Activated CD8-positive, alpha-beta memory T cell treated with anti-CD3 and anti-CD28 coated beads, Interleukin-2, amount 50 U/mL, for 1 hour (primary cell): Measurements from ENCODE around the gene B9D1.

Experiments
- DNase-seq: peaks from one replicate; pipeline ENCODE4 v3.0.0-alpha.2; 2020; ENCODE audit errors: extremely low read depth

Gene B9D1

GRCh38 chr17:19320876-19321275 is 41.6 kb downstream of the B9D1 start:
- no peak for DNase-seq

DNA sequence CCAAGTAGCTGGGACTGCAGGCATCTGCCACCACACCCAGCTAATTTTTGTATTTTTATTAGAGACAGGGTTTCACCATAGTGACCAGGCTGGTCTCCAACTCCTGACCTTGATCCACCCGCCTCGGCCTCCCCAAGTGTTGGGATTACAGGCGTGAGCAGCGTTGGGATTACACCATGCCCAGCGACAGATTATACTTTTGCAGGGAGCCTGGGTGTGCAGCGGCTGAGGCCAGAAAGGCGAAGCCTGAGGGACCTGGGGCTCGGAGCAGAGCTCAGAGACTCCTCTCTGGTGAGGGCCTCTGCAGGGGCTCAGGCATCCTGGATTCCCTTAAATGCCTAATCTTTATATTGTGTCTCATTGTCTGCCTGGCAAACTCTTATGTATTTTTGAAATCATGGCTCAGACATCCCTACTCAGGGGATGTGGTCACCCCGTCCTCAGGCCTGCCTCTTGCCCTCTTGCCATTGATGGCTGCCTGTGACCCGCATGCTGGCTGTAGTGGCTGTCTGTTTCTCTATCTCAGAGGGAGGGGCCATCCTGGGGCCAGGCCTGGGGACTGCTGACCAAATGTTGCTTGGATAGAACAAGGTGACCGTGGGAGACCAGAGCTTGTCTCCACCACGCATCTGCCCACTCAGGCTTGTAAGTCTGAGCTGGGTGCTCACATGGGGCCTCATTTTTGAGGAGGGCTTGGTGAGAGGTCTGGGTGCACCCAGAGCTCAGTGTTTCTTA is 42.6 kb downstream of the B9D1 start:
- no peak for DNase-seq

DNA sequence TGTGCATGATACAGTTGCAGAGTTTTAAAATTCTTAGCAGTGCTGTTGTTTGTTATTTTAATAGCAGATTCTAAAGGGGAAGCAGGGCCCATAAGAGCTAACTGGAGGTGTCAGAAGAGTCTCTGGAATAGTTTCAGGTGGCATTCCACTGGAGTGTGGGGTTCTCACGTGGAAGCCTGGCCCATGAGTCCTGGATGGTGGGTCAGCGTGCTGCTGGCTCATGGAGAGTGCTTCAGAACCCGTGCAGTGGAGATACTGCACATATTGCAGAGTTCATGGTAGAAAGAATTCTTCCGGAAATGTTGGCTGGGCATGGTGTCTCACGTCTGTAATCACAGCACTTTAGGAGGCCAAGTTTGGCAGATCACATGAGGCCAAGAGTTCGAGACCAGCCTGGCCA is 43.9 kb downstream of the B9D1 start:
- DNase-seq: no peak

GRCh38 chr17:19317359-19318095 is 45.0 kb downstream of the B9D1 start:
- DNase-seq: no peak

GRCh38 chr17:19316761-19317358 is 45.7 kb downstream of the B9D1 start:
- no peak for DNase-seq

GRCh38 chr17:19315104-19315503 is 47.4 kb downstream of the B9D1 start:
- no peak for DNase-seq

DNA sequence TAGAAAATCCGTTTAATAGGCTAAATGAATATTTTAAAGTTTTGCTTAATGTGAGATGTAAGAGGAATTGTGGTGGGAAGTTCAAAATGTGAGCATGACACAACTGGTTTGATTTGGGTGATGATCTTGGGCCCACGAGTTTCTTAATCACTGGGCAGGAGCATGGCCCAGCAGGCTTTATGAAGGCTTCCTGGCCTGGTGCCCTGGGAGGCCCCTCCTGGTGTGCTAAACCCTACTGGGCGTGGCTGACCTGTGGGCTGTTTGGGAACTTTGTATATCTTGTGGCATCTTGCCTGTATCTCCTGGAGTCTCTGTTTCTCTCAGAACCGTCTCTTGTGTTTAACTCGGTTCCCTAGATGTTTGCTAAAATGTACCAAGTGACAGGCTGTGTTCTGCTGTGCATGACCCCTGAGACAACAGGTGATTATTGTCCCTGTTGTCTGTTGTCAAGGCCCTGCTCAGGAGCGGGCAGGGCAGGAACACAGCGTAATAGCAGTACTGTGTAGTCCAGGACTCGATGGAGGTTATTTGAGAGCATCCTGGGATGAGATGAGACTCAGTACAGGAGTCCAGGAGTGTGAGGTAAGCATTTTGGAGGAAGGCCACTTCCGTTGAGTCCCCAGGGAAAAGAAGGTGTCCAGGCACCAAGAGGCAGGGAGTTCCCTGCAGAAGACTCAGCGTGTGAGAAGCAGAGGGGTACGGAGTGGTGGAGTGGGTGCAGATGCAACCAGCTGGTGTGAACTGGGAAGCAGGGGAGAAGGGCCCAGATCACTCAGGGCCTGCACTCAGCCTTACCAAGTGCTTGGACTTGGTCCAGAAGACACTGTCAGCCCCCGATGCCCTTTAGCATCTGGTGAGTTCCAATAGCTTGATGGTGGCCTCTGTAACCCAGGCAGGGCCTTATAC is 48.5 kb downstream of the B9D1 start:
- DNase-seq: no peak

DNA sequence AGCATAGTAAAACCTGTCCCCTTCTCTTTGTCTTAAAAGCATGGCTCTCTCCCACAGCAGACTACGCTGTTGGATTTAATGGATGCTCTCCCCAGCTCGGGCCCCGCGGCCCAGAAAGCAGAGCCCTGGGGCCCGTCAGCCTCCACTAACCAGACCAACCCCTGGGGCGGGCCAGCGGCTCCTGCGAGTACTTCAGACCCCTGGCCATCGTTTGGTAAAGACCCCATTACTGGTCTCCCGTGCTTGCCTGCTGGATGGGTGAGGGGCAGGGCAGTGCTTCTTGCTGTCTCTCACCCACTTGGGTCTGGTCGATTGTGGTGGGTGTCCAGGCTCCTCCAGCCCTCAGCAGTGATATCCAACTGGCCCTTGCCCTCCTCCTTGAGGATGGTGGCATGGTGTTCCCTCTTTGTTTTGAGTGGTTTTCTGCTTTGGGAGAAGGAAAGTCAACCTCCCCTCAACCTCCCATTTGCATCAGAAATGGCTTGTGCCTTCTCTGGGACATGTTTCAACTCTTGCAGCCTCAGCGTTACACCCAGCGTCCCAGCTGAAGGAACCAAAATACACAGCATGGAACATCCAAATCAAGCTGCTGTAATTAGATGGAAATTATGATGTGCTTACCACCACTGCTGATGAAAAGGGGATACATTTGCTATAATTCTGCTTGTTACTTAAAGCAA is 49.3 kb downstream of the B9D1 start:
- DNase-seq: no peak

- no peak for DNase-seq
Observed at GRCh38 chr17:19312406-19312805, 50.1 kb downstream of the B9D1 start.

DNA sequence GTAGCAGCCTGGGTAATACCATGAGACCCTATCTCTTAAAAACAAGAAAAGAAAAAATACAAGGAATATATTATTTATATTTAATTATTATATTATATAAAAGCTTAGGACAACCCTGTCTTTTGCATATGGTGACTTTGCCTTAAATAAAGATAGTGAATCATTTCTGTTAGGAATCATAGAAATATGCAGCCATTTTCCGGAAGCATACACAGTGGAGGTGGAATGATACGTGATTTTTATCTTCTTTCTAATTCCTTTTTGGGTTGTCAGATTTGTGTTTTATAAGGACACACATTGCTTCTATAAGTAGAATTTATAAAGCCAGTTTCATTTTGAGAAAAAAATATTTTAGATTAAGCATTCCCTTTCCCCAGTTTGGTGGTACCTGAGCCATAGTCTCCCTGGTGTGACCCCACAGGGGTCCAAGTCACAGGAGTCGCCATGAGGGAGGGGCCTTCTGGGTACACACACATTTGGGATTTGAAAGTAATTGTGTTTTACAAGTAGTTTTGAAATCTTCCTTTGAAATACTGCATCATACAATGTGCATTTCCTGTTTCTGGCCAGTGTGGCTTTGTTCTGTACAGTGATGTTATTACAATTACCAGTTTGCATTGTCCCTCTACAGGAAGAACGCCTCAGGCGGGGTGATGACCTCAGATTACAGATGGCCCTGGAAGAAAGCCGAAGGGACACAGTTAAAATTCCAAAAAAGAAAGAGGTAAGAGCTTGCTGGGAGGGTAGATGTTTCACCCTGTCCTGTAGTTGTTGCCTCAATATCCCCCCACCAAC is 50.9 kb downstream of the B9D1 start:
- DNase-seq: no peak

DNA sequence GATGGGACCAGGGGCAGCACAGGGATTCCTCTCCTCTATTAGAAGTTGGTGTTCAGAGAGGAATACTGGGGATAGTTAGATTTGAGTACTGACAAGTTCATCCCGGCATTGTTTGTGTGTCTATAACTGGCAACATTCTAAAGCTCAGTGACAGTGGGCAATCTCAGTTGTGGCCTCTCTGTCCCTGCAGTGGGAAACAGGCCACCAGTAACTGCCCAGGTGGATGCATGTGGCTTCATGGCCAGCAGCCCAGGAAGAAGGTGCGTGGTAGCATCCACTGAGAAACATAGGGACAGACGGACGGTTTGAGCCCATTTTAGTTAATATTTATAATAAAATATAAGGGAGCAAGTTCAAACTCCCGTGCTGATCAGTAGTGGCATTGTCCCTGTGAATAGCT is 51.5 kb downstream of the B9D1 start:
- DNase-seq: no peak

DNA sequence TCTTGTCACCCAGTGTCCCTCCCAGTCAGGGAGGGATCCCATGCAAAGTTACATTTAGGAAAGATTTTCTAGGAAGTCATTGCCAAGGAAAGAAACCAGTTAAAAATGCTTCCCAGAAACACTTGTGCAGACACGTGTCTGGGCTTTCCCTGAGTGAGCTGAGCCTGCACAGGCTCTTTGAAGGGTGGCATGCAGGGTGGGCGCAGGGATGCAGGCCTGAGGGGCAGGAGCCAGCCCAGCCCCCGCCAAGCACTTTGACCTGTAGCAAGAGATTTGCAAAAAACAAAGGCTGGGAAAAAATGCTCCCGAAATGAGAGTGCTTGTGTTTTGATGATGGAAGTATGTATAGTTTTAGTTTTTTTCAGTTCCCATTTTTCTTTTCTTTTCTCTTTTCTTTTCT is 52.4 kb downstream of the B9D1 start:
- DNase-seq: no peak

- no peak for DNase-seq
Observed at GRCh38 chr17:19309701-19310100, 52.8 kb downstream of the B9D1 start.

DNA sequence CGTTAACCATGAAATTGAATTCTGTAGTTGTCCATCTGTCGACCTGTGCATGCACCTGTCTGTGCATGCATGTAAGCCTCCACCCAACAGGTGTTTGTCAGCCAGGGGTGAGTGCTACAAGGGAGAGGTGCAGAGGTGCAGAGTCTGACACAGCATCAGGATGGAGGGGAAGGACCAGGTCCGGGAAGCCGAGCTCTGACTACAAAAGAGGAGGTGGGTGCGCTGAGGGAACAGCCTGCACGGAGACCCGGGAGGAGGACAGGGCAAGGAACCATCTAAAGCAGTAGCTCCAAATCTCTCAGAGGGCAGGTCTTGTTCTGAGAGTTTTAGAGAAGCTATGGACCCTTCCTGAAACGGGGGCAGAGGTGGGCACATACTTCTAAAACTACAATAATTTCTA is 54.1 kb downstream of the B9D1 start:
- no peak for DNase-seq

- no peak for DNase-seq
Observed at GRCh38 chr17:19307521-19307920, 55.0 kb downstream of the B9D1 start.

- DNase-seq: peak; percentile 2
Observed at GRCh38 chr17:19306160-19307111, 56.1 kb downstream of the B9D1 start.

- no peak for DNase-seq
Observed at GRCh38 chr17:19305761-19306159, 56.8 kb downstream of the B9D1 start.

DNA sequence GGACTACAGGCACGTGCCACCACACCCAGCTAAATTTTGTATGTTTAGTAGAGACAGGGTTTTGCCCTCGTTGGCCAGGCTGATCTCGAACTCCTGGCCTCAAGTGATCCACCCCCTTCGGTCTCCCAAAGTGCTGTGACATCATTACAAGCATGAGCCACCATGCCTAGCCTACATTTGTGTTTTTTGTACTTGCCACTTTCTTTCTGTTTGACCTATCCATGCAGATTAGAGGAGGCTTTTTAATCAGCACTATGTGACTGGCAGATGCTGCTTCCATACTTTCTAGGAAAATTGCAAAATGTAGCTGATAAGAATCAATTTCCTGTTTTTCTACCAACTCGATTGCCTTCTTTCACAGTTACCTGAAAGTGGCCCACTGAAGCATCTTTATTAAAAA is 57.3 kb downstream of the B9D1 start:
- DNase-seq: no peak

DNA sequence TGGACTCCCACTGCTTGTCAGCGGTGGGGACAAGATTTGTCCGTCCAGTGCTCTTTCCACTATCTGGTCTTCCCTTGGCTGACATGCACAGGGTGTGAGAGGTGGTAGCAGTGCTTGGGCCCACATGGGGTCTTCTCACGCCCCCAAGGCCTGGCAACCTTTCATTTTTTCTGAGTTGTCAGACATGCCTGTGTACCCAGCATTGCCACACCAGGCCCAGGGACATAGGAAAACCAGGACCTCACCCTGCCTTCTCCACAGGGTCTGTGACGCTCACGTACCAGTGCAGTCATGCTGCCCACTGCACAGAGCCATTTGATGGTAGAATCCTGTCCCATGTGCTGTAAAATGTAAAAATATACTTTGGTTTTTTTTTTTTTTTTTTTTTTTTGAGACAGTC is 57.8 kb downstream of the B9D1 start:
- DNase-seq: no peak

GRCh38 chr17:19304209-19304608 is 58.3 kb downstream of the B9D1 start:
- no peak for DNase-seq
